B cell (primary cell): ENCODE data around the gene TMEM131L. TPM values are rescaled to one million over a fixed set of nuclear protein-coding genes. Genes with fewer than 3 reads are reported as not detected.

ENCODE experiments used
- ATAC-seq: fragments of 200-7000 bp; cut with Tn5 transposase; one replicate; pipeline ENCODE4 v1.10.0; 2021; ENCODE audit warnings: low read depth, mild to moderate bottlenecking, moderate number of reproducible peaks, moderate library complexity
- CTCF ChIA-PET: fragments of 350-600 bp; sonication (Branson Sonifier 250); formaldehyde crosslinking; loops from one replicate; lab custom pipeline; 2021; ENCODE audit warnings: antibody characterized with exemption, inconsistent platforms; lab: Charles Lee
- POLR2A ChIA-PET: fragments of 350-600 bp; sonication (Branson Sonifier 250); formaldehyde crosslinking; loops from one replicate; lab custom pipeline; 2021; ENCODE audit warnings: antibody characterized with exemption; lab: Charles Lee
- DNase-seq: peaks from one replicate; pipeline ENCODE4 v3.0.0; 2013
- H2AFZ ChIP-seq: 2 replicates; pipeline ENCODE4 v1.6.1; 2012; ENCODE audit warnings: mild to moderate bottlenecking, low read depth, low read length; ENCODE audit not compliant: insufficient read depth, poor library complexity, severe bottlenecking
- H3K27ac ChIP-seq, 2 donors: 1 replicate in 1 of 2; 2 replicates in 1 of 2; pipeline ENCODE4 v1.5.1; 2012 to 2013; ENCODE audit warnings: low read length in 2 of 2, mild to moderate bottlenecking in 2 of 2, moderate library complexity in 1 of 2
- H3K27me3 ChIP-seq, 4 experiments: fragments of 200-600 bp in 1 of 4; sonication (generic) in 1 of 4; replicated peaks in 1 of 4; 1 replicate in 2 of 4; 2 replicates in 2 of 4; pipeline versions ENCODE4 v1.6.1 to v1.7.0; 2013 to 2016; ENCODE audit warnings: low read length in 3 of 4, mild to moderate bottlenecking in 2 of 4, mixed read lengths in 1 of 4, moderate library complexity in 1 of 4; ENCODE audit not compliant: insufficient read depth in 4 of 4, control insufficient read depth in 3 of 4; ENCODE audit errors: control extremely low read depth in 1 of 4
- H3K36me3 ChIP-seq, 2 experiments: replicated peaks in 1 of 2; 1 replicate in 1 of 2; 2 replicates in 1 of 2; pipeline versions ENCODE4 v1.6.1 to v1.7.1; 2013; ENCODE audit warnings: low read length in 1 of 2; ENCODE audit not compliant: insufficient read depth in 2 of 2, control insufficient read depth in 1 of 2; ENCODE audit errors: control extremely low read depth in 1 of 2, extremely low read depth in 1 of 2
- H3K4me1 ChIP-seq, 2 donors: fragments of 200-600 bp in 1 of 2; sonication (generic) in 1 of 2; 1 replicate in 1 of 2; 2 replicates in 1 of 2; pipeline versions ENCODE4 v1.5.1 to v1.6.1; 2013 to 2017; ENCODE audit warnings: low read length in 2 of 2; ENCODE audit not compliant: control insufficient read depth in 2 of 2, insufficient read depth in 2 of 2
- H3K4me2 ChIP-seq: replicated peaks from 2 replicates; pipeline ENCODE3; 2012; ENCODE audit warnings: mild to moderate bottlenecking, low read depth, low read length; ENCODE audit not compliant: poor library complexity, severe bottlenecking
- H3K4me3 ChIP-seq, 5 experiments: fragments of 200-600 bp in 1 of 5; sonication (generic) in 1 of 5; 1 replicate in 3 of 5; 2 replicates in 2 of 5; pipeline versions ENCODE4 v1.5.1 to v1.7.0; 2011 to 2016; ENCODE audit warnings: low read length in 4 of 5, mild to moderate bottlenecking in 4 of 5, low read depth in 2 of 5, control low read depth in 1 of 5, moderate library complexity in 1 of 5; ENCODE audit not compliant: insufficient read depth in 1 of 5; ENCODE audit errors: control extremely low read depth in 1 of 5, extremely low read depth in 1 of 5
- H3K79me2 ChIP-seq: fragments of 200-600 bp; sonication (generic); one replicate; pipeline ENCODE4 v1.6.0; 2016; ENCODE audit warnings: low read length; ENCODE audit not compliant: control insufficient read depth, insufficient read depth
- H3K9ac ChIP-seq: fragments of 200-600 bp; sonication (generic); 2 replicates; pipeline ENCODE4 v1.6.1; 2017; ENCODE audit warnings: mild to moderate bottlenecking, low read length, moderate library complexity
- H3K9me3 ChIP-seq, 3 donors: one replicate each; pipeline versions ENCODE4 v1.6.1 to v1.7.1; 2013; ENCODE audit warnings: low read length in 2 of 3; ENCODE audit not compliant: control insufficient read depth in 2 of 3, insufficient read depth in 1 of 3; ENCODE audit errors: control extremely low read depth in 1 of 3
- H4K20me1 ChIP-seq: 2 replicates; pipeline ENCODE4 v1.6.0; 2012; ENCODE audit warnings: mild to moderate bottlenecking, low read length; ENCODE audit not compliant: insufficient read depth, control insufficient read depth, poor library complexity, severe bottlenecking
- H3K27ac Mint-ChIP-seq: one replicate; pipeline ENCODE4 v1.8.0; 2021; ENCODE audit warnings: mixed read lengths
- H3K27me3 Mint-ChIP-seq: one replicate; pipeline ENCODE4 v1.8.0; 2021; ENCODE audit warnings: mixed read lengths
- H3K4me1 Mint-ChIP-seq: one replicate; pipeline ENCODE4 v1.8.0; 2021; ENCODE audit warnings: mixed read lengths
- H3K4me3 Mint-ChIP-seq: one replicate; pipeline ENCODE4 v1.8.0; 2021; ENCODE audit warnings: mixed read lengths
- H3K9me3 Mint-ChIP-seq: one replicate; pipeline ENCODE4 v1.8.0; 2022; ENCODE audit warnings: mixed read lengths; ENCODE audit not compliant: insufficient read depth
- EZH2 ChIP-seq: IDR thresholded peaks from 2 replicates; pipeline ENCODE4 v1.6.1; 2012; ENCODE audit warnings: borderline replicate concordance, low read depth, mild to moderate bottlenecking, moderate library complexity, low read length; ENCODE audit not compliant: insufficient read depth, poor library complexity, severe bottlenecking
- WGBS: methylation state at CpG from one replicate; pipeline ENCODE4 v1.1.5; 2013; ENCODE audit warnings: missing lambda C conversion rate; ENCODE audit not compliant: insufficient coverage; 5-methylcytosine and 5-hydroxymethylcytosine counted together
- intact Hi-C: fragments of 100-400 bp; cut with micrococcal nuclease; formaldehyde crosslinking; loops from one replicate; pipeline ENCODE4 v1.10.0; 2022
- polyA plus RNA-seq: library from polyadenylated mRNA; depleted of rRNA; stranded (reverse); fragments of >200 nt; gene quantifications from 2 replicates; pipeline ENCODE4 v1.2.3, GENCODE V29; 2012
- total RNA-seq, 2 donors: library from RNA; stranded (reverse); fragments of 120-200 nt in 1 of 2; gene quantifications; 1 replicate in 1 of 2; 2 replicates in 1 of 2; pipeline versions ENCODE4 v1.2.3 to v1.2.4, GENCODE V29; 2013 to 2022
- TF ChIP-seq, protein P1 (sequence below): fragments of 200-600 bp; IDR thresholded peaks from one replicate; pipeline ENCODE4 v1.8.0; 2022; ENCODE audit warnings: antibody characterized with exemption, mild to moderate bottlenecking

Gene TMEM131L
- total and polyA plus RNA-seq, 2 donors (not counting 1 experiment from before 2014, with no cell fraction given) = 56.4 to 120 TPM

DNA sequence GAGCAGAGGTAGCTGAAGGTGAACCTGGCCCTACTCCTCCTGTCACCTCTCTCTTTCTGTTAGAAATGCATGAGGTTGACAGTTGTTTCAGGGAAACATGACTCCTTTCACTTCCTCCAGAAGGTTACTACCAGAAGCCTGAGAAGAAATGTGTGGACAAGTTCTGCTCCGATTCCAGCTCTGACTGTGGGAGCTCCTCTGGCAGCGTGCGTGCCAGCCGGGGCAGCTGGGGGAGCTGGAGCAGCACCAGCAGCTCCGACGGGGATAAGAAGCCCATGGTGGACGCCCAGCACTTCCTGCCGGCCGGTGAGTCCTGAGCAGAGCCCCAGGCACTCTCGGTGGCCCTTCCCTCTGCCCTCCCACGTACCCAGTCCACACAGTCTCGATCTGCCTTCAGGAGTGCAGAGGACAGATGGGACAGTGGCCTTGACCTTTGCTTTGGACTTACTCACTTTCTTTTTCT is 156.6 kb downstream of the TMEM131L start:
- H3K79me2 ChIP-seq = peaks cover 24% of the 10 kb centered on the region
- H2AFZ ChIP-seq = no peak overlapping the region
- POLR2A ChIA-PET = interaction anchor here (0.6 kb wide), 1 partner anchor 121 kb away, joined by 5 read pairs; no protein-coding TSS in a partner anchor
- no peak for DNase-seq
- intact Hi-C loops = no loop called here
- no peak for ATAC-seq
- no peaks in the 10 kb centered on the region for H3K27me3 ChIP-seq
- peaks cover 68% of the 10 kb centered on the region for H4K20me1 ChIP-seq
- WGBS = 88% methylated on average over 11 of the region's 12 CpGs
- no peaks in the 10 kb centered on the region for H3K27me3 Mint-ChIP-seq
- no peak overlapping the region for H3K4me2 ChIP-seq
- H3K27ac ChIP-seq = no peak overlapping the region
- no peaks in the 10 kb centered on the region for H3K9me3 ChIP-seq
- no peak for TF ChIP-seq EZH2
- TF ChIP-seq, protein P1, sequence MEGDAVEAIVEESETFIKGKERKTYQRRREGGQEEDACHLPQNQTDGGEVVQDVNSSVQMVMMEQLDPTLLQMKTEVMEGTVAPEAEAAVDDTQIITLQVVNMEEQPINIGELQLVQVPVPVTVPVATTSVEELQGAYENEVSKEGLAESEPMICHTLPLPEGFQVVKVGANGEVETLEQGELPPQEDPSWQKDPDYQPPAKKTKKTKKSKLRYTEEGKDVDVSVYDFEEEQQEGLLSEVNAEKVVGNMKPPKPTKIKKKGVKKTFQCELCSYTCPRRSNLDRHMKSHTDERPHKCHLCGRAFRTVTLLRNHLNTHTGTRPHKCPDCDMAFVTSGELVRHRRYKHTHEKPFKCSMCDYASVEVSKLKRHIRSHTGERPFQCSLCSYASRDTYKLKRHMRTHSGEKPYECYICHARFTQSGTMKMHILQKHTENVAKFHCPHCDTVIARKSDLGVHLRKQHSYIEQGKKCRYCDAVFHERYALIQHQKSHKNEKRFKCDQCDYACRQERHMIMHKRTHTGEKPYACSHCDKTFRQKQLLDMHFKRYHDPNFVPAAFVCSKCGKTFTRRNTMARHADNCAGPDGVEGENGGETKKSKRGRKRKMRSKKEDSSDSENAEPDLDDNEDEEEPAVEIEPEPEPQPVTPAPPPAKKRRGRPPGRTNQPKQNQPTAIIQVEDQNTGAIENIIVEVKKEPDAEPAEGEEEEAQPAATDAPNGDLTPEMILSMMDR = no peak
- peaks cover 8 to 98% of the 10 kb centered on the region in 2 experiments for H3K36me3 ChIP-seq
- no peaks in the 10 kb centered on the region for H3K9me3 Mint-ChIP-seq
- CTCF ChIA-PET = no interaction called here
- H3K4me3 Mint-ChIP-seq = no peak overlapping the region
- no peak overlapping the region for H3K9ac ChIP-seq
- no peaks in the 10 kb centered on the region for H3K4me1 Mint-ChIP-seq
- H3K4me3 ChIP-seq = no peak overlapping the region
- no peaks in the 10 kb centered on the region for H3K4me1 ChIP-seq
- peak overlapping the region; percentile 67 for H3K27ac Mint-ChIP-seq

DNA sequence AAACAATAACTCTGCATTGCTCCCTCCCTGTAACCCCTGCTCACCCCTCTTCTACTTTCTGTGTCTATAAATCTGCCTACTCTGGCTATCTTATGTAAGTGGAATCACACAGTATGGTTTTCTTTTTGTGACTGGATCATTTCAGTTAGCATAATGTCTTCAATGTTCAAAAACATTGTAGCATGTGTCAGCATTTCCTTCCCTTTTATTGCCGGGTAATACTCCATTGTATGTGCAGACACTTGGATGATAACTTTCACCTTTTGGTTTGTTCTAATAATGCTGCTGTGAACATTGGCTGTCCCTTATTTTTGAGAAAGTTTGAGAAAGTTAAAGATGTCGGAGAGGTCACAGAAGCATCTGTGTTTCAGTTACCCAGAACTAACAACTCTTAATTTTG is 157.3 kb downstream of the TMEM131L start:
- ChIA-PET POLR2A (no interaction called here), CTCF (no interaction called here)
- H4K20me1 ChIP-seq = peaks cover 68% of the 10 kb centered on the region
- no peak overlapping the region for H3K9ac ChIP-seq
- H3K9me3 ChIP-seq = no peaks in the 10 kb centered on the region
- Mint-ChIP-seq H3K27ac (peak overlapping the region; percentile 8), H3K9me3 (no peaks in the 10 kb centered on the region), H3K4me3 (no peak overlapping the region), H3K4me1 (no peaks in the 10 kb centered on the region), H3K27me3 (no peaks in the 10 kb centered on the region)
- H3K36me3 ChIP-seq = peaks cover 8 to 98% of the 10 kb centered on the region in 2 experiments
- no peak overlapping the region for H3K27ac ChIP-seq
- no CpG with 5 or more reads among the region's 2 CpGs for WGBS
- DNase-seq (no peak), ATAC-seq (no peak)
- H3K4me3 ChIP-seq = no peak overlapping the region
- H3K79me2 ChIP-seq = peaks cover 18% of the 10 kb centered on the region
- no peak for TF ChIP-seq EZH2
- TF ChIP-seq, protein P1 = no peak
- intact Hi-C loops = no loop called here
- no peaks in the 10 kb centered on the region for H3K4me1 ChIP-seq
- H2AFZ ChIP-seq = no peak overlapping the region
- H3K4me2 ChIP-seq = no peak overlapping the region
- no peaks in the 10 kb centered on the region for H3K27me3 ChIP-seq
